HG03575 (cell line): ENCODE results near the gene TYSND1.
"Not testable (repeated sequence)": the region's sequence is repeated elsewhere in the genome, so short reads cannot be mapped to it uniquely, and the experiment has no call there.

Experiments used
- ATAC-seq: cut with Tn5 transposase; IDR thresholded peaks from one replicate; pipeline ENCODE4 v1.9.1; 2021; ENCODE audit not compliant: unreplicated experiment, insufficient number of reproducible peaks, low FRiP score; ENCODE audit errors: extremely low read depth

TYSND1 gene

DNA sequence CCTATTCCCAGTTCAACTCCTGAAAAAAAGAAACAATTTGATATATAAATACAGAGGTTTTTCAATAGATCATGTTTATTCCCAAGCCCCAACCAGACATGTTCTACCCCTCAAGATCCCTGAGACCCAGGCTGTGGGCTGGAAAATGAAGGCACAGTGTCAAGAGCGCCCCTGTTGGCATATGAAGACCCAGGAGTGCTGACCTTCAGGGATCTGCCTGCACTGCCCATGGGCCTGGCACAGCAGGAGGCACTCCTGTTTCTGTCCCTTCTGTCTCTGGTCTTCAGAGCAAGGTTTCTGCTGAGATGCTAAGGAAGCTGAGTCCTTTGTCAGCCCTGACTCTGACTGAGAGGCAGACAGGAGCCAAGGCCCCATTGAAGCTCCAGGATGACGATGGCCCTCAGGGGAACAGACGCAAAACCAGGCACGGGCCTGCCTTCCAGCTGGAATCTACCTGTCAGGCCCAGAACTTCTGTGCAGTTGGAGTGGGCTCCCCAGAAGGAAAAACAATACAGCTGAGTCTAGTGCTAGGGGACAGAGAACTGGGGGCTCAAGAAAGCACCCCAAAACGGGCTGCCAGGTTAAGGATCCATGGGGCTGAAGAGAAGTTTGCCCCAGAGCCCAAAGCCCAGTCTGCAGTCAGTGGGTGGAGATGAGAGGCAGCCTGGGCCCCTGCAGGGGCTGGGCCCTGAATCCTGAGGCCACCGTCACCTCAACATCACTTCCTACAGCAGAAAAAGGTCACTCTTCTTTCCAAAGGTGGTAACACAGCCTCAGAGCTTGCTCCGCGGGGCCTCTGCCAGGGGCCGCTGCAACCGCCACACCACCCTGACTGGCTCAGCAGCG lies 7.1 kb downstream of the TYSND1 start:
- no peak for ATAC-seq

DNA sequence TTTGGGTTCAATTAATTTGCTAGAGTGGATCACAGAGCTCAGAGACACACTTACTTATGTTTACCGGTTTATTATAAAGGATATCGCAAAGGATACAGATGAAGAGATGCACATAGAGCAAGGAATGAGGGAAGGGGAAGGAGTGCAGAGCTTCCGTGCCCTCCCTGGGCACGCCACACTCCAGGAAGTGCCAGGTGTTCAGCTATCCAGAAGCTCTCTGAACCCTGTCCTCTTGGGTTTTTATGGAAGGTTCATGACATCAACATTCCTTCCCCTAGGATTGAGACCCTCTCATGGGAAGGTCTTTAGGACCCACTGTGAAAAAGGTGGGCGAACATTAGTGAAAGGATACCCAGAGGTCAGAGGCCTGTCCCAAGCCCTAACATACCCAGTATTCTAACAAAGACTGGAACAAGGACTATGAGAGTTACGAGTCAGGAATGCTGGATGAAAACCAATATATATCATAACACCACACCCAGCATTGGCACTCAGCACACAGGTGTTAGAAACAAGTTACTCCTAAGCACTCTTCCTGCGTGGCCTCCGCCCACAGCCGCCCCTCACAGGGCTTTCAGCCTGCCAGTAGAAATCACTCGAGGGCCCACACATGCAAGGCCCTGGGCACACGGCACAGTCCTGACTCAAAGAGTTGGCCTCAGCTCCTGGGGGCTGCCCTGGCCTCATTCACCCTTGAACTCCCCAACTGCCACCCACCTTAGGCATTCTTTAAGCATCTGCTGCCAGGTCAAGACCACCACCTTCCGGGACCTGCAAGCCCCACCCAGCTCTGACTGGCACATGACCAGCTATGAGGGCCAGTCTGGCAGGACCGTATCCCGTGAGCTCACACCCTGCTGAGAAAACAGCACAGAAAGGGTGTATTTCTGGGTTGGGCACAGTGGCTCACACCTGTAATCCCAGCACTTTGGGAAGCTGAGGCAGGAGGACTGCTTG lies 8.3 kb downstream of the TYSND1 start:
- ATAC-seq = no peak

DNA sequence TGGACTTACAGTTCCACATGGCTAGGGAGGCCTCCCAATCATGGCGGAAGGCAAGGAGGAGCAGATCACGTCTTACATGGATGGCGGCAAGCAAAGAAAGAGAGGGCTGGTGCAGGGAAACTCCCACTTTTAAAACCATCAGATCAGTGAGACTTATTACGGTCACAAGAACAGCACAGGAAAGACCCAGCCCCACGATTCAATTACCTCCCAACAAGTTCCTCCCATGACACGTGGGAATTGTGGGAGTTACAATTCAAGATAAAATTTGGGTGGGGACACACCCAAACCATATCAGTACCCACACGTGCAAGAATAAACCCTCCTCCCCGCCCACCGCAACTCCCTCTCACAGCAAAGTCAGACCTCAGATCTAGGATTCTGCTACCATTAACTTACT lies 9.4 kb downstream of the TYSND1 start:
- no peak for ATAC-seq

DNA sequence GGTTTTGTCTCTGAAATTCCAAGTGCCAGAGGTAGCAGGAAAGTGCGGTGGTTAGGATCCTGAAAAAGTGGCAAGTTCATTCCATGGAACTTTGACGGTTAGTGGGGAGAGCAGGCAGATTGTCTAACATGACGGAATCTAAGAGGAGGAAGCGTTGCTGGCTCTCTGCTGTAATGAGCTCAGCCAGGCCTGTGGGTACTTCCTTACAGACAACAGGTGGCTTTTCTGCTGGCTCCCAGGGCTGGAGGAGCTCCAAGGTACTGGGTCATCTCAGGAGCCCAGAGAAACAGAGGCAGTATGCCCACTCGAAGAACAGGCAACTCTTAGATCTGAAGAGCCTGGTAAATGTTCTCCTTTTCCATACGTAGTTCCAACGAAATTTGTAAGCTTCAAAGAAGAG lies 10.8 kb downstream of the TYSND1 start:
- ATAC-seq = no peak

DNA sequence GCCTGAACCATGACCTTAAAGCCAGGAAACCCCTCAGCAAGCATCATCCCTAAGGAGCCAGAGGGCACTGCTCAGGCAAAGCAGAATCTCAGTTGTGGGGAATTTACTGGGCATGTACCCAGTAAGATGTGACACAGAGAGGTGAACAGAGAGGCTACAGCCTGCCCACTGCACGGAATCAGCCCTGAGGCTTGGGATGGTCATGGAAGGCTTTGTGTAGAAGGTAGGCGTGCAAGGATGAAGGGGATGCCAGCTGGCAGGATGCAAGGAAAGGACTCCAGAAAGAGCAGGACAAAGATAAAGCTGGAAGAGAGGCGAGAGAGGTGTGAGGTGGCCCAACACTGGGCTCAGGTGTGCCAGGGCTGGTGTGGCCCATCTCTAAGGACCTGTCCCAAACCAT lies 11.5 kb downstream of the TYSND1 start:
- no peak for ATAC-seq

DNA sequence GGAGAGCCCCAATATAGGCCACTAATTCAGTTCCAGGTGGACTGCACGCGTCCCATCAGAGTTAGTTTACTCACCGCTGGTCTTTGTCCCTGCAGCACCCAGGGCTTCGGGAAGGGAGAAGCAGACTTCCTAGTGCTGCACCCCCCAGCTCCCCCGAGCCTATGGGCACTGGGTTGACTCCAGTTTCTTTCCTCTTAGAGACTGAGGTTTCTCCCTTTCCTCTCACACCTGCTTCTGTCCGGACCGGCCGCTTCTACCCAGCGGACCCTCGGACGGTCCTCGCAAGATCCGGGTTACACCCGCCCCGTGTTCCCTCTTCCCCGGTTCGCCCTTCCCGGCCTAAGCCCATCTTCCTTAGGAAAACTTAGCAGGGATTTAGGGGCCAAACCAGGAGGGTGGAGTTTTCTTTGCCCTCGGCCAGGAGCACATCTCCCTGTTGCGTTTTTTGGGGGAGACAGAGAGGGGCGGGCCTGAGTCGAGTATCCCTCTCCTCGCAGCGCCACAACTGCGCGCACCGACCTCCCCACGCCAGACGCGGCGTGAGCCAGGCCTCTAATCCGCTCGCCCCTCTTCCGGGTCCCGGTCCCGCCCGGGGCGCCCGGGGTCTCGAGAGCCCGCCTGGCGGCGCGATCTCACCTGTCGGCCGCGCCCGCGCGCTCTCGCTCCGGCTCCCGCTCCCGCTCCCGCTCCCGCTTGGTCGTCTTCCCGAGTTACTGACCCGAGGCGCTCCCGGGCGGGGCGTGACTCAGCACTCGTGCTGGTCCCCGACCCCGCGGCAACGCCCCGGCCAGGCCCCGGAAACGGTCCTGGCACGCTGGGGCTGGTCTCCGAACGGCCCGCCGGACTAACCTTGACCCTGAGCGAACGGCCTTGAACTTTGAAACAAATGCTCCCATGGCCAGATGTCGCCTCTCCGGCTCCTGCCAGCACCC lies 14.1 kb downstream of the TYSND1 start, which contains the start of gene AIFM2:
TSS of gene AIFM2 (minus strand) at position 728 of the 932 bp plus-strand sequence. CDS start 8,741 bp downstream, outside the sequence.
- ATAC-seq = no peak

DNA sequence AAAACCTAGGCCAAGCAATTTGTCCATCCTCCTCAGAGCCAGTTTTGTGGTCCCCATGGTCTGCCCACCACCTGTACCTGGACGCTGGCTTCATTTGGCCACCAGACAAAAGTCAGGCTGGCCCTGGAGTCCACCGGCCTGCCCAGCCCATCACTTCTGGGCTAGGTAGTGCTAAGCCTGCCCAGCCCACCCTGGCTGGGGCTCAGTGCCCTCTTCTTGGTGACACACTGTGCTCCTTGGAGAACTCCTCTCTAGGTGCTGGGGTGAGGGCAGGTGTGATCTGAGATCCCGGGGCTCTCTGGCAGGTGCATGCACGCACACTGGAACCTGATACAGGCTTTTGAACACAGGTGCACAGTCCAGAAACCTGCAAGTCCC lies 15.0 kb downstream of the TYSND1 start:
- no peak for ATAC-seq

DNA sequence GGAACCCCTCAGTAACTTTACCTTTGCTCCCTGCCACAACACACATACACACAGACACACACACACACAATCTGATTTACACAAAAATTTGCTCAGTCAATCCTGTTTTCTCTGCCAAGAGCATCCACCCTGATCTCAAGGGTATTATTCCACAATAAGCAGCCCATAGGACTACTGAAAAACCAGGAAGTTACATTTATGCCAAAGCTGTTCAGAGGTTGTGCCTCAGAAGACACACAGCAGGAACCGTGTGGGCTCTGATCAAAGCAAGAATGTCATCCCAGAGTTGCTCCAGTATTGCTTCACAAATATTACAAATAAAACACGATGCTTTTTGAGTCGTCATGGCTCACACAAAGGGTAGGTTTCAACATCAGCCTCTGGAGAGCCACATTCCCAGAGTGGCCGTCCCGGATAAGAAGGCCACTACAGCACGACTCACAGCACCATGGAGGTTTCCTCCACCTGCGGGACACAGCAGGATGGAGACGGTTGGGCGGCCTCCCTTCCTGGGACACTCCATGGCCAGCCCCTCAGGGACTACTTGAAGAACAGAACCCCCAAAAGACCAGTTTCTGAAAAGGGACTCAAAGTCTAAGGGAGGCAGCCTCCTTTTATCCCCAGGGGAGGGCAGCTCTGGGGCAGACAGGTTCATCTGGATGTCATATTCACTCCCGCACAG lies 15.5 kb downstream of the TYSND1 start:
- ATAC-seq = no peak

DNA sequence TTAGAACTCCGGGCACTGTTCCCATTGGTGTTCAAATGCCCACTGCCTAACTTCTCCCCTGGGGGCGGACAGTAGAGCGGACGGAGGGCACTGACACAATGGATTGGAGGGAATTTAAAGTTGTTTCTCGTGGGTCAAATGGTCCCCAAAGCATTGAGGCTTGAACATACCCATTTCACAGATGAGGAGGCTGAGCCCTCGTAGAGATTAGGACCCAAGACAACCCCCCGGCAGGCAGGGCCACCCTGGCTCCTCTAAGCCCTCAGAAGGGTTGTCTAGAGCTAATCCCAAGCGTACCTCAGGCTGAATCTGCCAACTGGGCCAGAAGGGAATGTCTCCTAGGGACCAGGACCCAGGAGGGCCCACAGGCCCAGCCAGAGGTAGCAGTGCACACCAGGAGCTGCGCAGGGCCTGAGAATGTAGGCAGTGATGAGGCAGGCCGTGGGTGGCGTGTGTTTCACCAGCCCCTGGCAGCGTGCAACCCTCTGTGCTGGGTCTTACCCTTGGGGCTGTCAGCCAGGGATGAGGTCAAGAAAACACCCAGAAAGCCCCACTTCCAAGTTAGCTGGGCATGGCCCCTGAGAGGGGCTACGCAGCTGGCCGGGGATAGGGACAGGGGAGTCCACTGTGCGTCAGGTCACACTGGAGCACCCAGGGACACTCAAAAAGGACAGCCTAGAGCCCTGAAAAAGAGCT lies 19.7 kb downstream of the TYSND1 start:
- ATAC-seq = no peak

DNA sequence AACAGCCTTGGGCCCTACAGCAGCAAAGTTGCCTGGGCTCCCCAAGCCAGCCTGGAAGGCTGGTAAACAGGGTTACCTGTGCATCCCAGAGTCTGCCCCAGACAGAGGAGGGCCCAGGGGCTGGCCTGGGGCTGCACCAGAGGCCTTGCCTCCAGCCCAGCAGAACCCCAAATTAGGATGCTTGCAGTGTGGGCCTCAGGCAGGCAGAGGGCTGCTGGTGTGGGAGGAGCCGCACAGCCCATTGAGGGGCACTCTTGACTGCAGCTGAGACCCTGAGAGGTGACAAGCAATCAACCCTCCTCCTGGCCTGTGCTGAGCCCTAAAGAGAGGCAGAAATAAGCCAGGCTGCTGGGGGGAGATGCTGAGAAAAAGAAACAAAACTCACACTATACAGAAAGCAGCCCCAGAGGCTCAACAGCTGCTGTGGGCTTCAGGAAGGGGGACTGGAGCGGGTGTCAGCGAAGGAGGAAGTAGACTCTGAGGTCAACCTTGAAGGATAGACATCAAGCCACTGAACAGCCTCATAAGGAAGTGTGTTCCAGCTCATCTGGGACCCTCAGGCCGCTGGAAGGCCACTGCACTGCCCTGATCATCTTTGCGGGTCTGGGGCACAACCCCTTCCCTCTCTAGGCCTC lies 20.5 kb downstream of the TYSND1 start:
- ATAC-seq = no peak

DNA sequence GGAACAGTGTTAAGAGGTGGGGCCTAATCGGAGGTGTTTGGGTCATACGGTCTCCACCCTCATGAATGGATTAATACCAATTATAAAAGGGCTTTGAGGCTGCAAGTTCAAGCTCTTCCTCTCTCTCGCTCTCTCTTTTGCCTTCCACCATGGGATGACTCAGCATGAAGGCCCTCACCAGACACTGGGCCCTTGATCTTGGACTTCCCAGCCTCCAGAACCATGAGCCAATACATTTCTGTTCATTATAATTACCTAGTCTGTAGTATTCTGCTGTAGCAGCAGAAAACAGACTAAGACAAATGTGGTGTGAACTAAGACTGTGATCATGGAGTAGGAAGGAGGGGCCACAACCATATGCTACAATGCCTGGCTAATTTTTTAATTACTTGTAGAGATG lies 21.6 kb downstream of the TYSND1 start:
- ATAC-seq = no peak

DNA sequence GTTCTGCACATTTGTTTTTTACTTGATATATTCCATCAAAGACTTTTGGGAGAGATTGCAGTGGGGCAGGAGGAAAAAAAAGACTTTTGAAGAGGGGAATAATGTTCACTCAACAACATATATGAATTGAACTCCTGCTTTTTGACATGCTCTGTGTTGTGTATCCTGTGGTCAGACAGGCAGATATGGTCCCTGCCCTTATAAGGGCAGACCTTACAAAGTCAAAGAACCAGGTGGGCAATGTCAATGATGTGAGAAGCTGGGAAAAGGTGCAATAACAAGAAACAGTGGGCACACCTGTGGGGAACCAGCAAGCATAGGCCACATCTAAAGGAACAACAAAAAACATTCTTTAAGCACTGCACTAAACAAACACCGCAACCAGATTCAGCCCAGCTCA lies 22.1 kb downstream of the TYSND1 start:
- ATAC-seq = no peak

DNA sequence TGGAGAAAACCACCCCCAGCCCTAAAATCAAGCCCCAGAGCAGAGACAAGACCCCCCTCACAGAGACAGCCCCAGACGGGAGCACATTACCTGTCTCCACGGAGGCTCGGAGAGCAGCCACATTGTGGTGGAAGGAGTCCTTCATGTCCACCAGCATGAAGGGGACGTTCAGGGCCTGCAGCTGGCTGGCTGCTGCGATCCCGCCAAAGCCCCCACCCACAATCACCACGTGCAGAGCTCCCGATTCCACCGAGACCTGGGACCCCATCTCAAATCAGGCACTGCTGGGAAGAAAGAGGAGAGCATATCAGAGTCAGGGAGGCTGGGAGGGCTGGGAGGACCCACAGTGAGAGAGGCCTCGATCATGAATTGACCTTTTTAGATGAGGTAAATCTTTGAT lies 22.7 kb downstream of the TYSND1 start:
- ATAC-seq = no peak

DNA sequence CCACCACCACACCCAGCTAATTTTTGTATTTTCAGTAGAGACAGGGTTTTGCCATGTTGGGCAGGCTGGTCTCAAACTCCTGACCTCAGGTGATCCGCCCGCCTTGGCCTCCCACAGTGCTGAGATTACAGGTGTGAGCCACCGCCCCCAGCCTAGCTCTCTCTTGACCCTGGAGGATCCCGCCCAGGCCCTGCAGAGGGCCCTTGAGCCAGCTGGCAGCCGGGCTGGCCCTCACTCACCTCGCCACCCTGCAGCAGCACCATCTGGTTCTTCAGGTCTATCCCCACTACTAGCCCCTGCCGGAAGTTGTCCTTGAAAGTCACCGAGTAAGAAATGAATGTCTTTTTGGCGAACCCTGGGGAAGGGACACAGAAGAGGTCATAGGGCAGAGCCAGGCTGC lies 23.3 kb downstream of the TYSND1 start:
- not testable (repeated sequence) for ATAC-seq

DNA sequence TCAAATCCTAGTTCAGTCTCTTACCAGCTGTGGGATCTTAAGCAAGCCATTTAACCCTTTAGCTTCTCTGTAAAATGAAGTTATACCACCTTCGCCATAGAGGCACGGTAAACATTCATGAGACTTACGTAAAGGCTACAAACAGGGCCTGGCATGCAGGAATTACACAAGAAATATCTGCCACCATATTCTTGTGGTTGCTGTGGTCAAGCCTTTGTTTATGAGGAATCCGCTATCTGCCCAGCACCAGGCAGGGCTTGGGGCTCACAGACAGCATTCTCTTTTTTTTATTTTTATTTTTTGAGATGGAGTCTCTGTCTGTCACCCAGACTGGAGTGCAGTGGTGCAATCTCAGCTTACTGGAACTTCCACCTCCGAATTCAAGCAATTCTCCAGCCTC lies 23.8 kb downstream of the TYSND1 start:
- no peak for ATAC-seq

DNA sequence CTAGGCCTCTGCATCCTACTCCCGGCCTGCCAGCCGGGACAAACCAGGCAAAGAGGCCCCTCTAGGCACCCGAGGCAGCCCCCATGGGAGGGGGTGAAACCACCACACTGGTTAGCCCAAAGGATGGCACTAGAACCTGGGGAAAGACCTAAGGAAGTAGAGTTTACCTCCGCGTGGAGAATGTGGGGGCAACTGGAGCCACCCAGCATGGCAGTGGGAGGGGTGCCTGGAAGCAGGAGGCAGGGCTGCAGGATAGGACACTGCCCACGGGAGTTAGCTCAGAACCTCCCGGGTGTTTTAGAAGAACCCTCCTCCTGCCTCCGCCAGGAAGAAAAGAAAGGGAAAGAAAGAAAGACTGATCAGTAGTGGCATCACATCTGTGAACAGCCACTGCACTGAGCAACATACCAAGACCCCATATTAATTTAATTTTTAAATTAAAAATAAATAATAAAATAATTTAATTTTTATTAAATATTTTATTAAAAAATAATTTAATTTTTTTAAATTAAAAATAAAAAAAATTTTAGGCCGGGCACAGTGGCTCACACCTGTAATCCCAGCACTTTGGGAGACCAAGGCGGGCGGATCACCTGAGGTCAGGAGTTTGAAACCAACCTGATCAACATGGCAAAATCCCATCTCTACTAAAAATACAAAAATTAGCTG lies 25.1 kb downstream of the TYSND1 start:
- no peak for ATAC-seq

DNA sequence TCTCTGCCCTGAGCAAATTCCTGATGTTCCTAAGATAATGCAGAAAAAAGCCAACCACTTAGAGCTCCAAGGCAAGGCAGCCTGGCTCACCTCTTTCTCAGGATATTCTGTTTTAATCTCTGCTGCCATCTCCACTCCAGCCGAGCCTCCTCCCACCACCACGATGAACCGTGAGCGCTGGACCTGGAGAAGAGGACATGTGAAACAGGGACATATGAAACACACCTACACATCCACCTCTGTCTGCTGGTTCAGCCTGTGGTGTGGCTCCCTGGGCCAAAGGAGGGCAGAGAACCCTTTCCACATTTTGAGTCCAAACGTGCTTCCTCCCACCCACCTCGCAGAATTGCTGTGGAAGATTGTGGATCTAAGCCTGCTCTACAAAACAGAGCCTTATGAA lies 26.1 kb downstream of the TYSND1 start:
- no peak for ATAC-seq
